Mesenchymal stem cell (in vitro differentiated cells and primary cell): ENCODE results near the gene SIGLEC10.
"Not testable (repeated sequence)": the region's sequence is repeated elsewhere in the genome, so short reads cannot be mapped to it uniquely, and the experiment has no call there.

Experiments used
- DNase-seq: peaks from one replicate; pipeline ENCODE4 v3.0.0-alpha.2; 2013
- H2AFZ ChIP-seq: one replicate; pipeline ENCODE4 v1.6.1; 2013; ENCODE audit warnings: low read depth, mild to moderate bottlenecking, control low read depth, inconsistent platforms, low read length, moderate library complexity
- H2AK5ac ChIP-seq: 2 replicates; pipeline ENCODE4 v1.6.1; 2013; ENCODE audit warnings: low read length, moderate library complexity, mild to moderate bottlenecking, inconsistent platforms; ENCODE audit not compliant: severe bottlenecking
- H2BK120ac ChIP-seq: one replicate; pipeline ENCODE4 v1.6.1; 2013; ENCODE audit warnings: low read depth, mild to moderate bottlenecking, inconsistent platforms, low read length, moderate library complexity
- H2BK12ac ChIP-seq, 2 experiments: one replicate each; pipeline ENCODE4 v1.6.1; 2013; ENCODE audit warnings: inconsistent platforms in 2 of 2, low read length in 2 of 2, mild to moderate bottlenecking in 2 of 2, moderate library complexity in 2 of 2, control low read depth in 1 of 2
- H2BK15ac ChIP-seq: one replicate; pipeline ENCODE4 v1.6.1; 2013; ENCODE audit warnings: mild to moderate bottlenecking, low read depth, inconsistent platforms; ENCODE audit not compliant: poor library complexity, severe bottlenecking
- H2BK5ac ChIP-seq: 2 replicates; pipeline ENCODE4 v1.6.1; 2013; ENCODE audit warnings: low read depth, mild to moderate bottlenecking, low read length, control low read depth, inconsistent platforms; ENCODE audit not compliant: poor library complexity, severe bottlenecking
- H3K14ac ChIP-seq, 2 experiments: one replicate each; pipeline ENCODE4 v1.6.1; 2013; ENCODE audit warnings: inconsistent platforms in 2 of 2, low read length in 2 of 2, control low read depth in 1 of 2, mild to moderate bottlenecking in 1 of 2, moderate library complexity in 1 of 2
- H3K18ac ChIP-seq, 2 experiments: one replicate each; pipeline ENCODE4 v1.6.1; 2013; ENCODE audit warnings: inconsistent platforms in 2 of 2, low read length in 2 of 2, control low read depth in 1 of 2, low read depth in 1 of 2, mild to moderate bottlenecking in 1 of 2
- H3K23ac ChIP-seq, 2 experiments: one replicate each; pipeline ENCODE4 v1.6.1; 2013; ENCODE audit warnings: inconsistent platforms in 2 of 2, low read length in 2 of 2, mild to moderate bottlenecking in 2 of 2, moderate library complexity in 2 of 2, control low read depth in 1 of 2
- H3K27ac ChIP-seq: 2 replicates; pipeline ENCODE4 v1.5.1; 2013; ENCODE audit warnings: mild to moderate bottlenecking, moderate library complexity, low read length, control low read depth, inconsistent platforms; ENCODE audit not compliant: poor library complexity, severe bottlenecking
- H3K27me3 ChIP-seq, 2 experiments: 2 replicates each; pipeline versions ENCODE4 v1.6.1 to v1.7.0; 2013; ENCODE audit warnings: low read length in 2 of 2, mild to moderate bottlenecking in 2 of 2, moderate library complexity in 2 of 2, control low read depth in 1 of 2, inconsistent platforms in 1 of 2; ENCODE audit not compliant: control insufficient read depth in 1 of 2, insufficient read depth in 1 of 2
- H3K36me3 ChIP-seq, 2 experiments: 2 replicates each; pipeline versions ENCODE4 v1.6.1 to v1.7.0; 2013; ENCODE audit warnings: low read length in 2 of 2, control low read depth in 1 of 2, inconsistent platforms in 1 of 2, low read depth in 1 of 2, mild to moderate bottlenecking in 1 of 2; ENCODE audit not compliant: insufficient read depth in 2 of 2, control insufficient read depth in 1 of 2
- H3K4ac ChIP-seq, 2 experiments: one replicate each; pipeline ENCODE4 v1.6.1; 2013; ENCODE audit warnings: inconsistent platforms in 2 of 2, low read length in 2 of 2, mild to moderate bottlenecking in 2 of 2, moderate library complexity in 2 of 2, control low read depth in 1 of 2, low read depth in 1 of 2
- H3K4me1 ChIP-seq: 2 replicates; pipeline ENCODE4 v1.6.1; 2013; ENCODE audit warnings: low read depth, low read length, control low read depth; ENCODE audit not compliant: control insufficient read depth, insufficient read depth
- H3K4me2 ChIP-seq: 2 replicates; pipeline ENCODE4 v1.6.1; 2013; ENCODE audit warnings: low read length, mild to moderate bottlenecking, inconsistent platforms; ENCODE audit not compliant: poor library complexity, severe bottlenecking
- H3K4me3 ChIP-seq, 2 experiments: 2 replicates each; pipeline versions ENCODE4 v1.5.1 to v1.7.0; 2013; ENCODE audit warnings: low read length in 2 of 2, mild to moderate bottlenecking in 2 of 2, control low read depth in 1 of 2, low read depth in 1 of 2; ENCODE audit not compliant: insufficient read depth in 1 of 2
- H3K79me1 ChIP-seq: replicated peaks from 2 replicates; pipeline ENCODE4 v1.6.1; 2013; ENCODE audit warnings: mild to moderate bottlenecking, control low read depth, low read length, inconsistent platforms; ENCODE audit not compliant: poor library complexity, severe bottlenecking
- H3K9ac ChIP-seq: 2 replicates; pipeline ENCODE4 v1.7.0; 2013; ENCODE audit warnings: mild to moderate bottlenecking, low read length, moderate library complexity
- H3K9me3 ChIP-seq: 2 replicates; pipeline ENCODE4 v1.7.0; 2013; ENCODE audit warnings: mild to moderate bottlenecking, low read length; ENCODE audit not compliant: control insufficient read depth
- H4K8ac ChIP-seq: one replicate; pipeline ENCODE4 v1.6.1; 2013; ENCODE audit warnings: inconsistent platforms, mild to moderate bottlenecking, low read length, moderate library complexity
- H4K91ac ChIP-seq: one replicate; pipeline ENCODE4 v1.6.1; 2013; ENCODE audit warnings: mild to moderate bottlenecking, low read length, inconsistent platforms
- WGBS: methylation state at CpG from one replicate; pipeline ENCODE4 v1.1.7; 2013; ENCODE audit warnings: mixed read lengths; 5-methylcytosine and 5-hydroxymethylcytosine counted together

SIGLEC10 gene

DNA sequence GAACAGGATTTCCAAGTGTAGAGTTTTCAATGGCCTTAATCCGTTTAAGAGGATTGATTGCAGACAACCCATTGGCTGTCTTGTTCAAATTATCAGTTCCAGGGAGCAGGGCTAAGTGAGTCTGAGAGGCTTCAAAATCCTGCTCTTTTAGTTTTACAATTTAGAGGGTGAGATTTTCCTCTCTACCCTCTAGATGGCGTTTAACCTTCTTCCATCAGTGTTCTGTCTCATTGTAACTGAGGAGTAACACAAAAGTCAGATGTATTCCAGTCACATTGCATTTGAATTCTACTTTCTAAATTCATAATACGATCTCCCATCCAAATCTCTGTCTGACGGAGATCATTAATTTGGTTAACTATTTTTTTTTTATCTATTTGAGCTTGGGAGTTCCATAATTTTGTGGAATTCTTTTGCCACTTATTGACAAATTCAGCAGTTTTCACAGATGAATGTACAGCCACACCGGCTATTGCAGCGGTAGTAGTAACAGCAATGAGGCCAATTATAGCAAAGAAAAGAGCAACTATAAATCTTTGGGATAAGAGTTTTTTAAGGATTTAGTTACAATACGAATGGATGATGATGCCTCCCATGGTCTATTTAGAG is 19.2 kb downstream of the SIGLEC10 start:
- Histone ChIP-seq H3K27me3 (no peaks in the 10 kb centered on the region), H2AFZ (no peak overlapping the region), H2BK5ac (no peak overlapping the region), H2AK5ac (no peak overlapping the region), H3K18ac (no peak overlapping the region), H2BK120ac (no peak overlapping the region), H4K8ac (no peak overlapping the region), H2BK12ac (no peak overlapping the region), H3K14ac (no peak overlapping the region), H3K79me1 (no peaks in the 10 kb centered on the region), H3K4me3 (no peak overlapping the region), H2BK15ac (no peak overlapping the region), H4K91ac (no peak overlapping the region), H3K4me1 (peaks cover 8% of the 10 kb centered on the region), H3K9ac (peak overlapping the region; percentile 18), H3K4ac (no peak overlapping the region), H3K27ac (no peak overlapping the region), H3K9me3 (peaks cover 16% of the 10 kb centered on the region), H3K23ac (no peak overlapping the region), H3K36me3 (no peaks in the 10 kb centered on the region), H3K4me2 (no peak overlapping the region)
- DNase-seq, result peak; percentile 33
- WGBS, result 63% methylated on average over 3 of the region's 7 CpGs

DNA sequence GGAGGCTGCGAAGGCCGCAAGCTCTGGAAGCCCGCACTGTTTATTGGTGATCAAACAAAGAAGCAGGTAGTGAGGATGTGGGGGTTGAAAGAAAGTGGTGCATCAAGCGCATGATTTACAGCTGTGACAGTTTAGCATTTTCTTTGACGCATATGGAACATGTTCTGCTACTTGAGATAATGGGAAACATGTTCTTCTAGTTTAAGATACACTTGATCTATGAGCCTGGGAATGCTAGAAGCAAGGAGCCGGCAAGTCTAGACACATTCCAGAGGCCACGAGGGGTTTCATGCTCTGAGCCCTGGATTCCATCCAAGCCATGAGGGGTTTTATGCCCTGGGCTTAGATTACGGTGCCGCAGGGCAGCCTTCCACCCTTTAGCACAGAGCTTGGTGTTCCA is 20.0 kb downstream of the SIGLEC10 start:
- H3K36me3 ChIP-seq, H3K4me1 ChIP-seq, H3K23ac ChIP-seq, H3K79me1 ChIP-seq, H2BK15ac ChIP-seq, H2BK5ac ChIP-seq, H3K4ac ChIP-seq, H3K4me3 ChIP-seq, H3K9ac ChIP-seq, H4K8ac ChIP-seq, H3K27ac ChIP-seq, H2BK120ac ChIP-seq, H3K9me3 ChIP-seq, H2BK12ac ChIP-seq, H3K4me2 ChIP-seq, DNase-seq, H3K18ac ChIP-seq, H4K91ac ChIP-seq, H3K27me3 ChIP-seq, H3K14ac ChIP-seq, H2AK5ac ChIP-seq, H2AFZ ChIP-seq: not testable (repeated sequence)
- 67% methylated on average over 9 of the region's 9 CpGs for WGBS

DNA sequence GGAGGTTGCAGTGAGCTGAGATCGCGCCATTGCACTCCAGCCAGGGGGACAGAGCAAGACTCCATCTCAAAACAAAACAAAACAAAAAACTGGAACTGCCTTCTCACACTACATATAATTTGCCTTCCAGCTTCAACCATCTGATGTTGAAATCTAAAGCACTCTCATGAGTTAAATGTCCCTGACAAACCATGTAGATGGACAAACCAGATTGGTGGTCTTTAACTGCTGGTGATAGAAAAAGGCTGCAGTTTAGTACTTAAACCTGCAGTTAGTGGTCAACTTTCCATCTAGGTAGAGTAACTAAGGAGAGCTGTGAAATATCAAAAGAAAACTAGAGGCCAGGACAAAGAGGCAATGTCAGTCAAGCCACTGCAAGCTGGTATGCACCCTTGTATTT is 21.3 kb downstream of the SIGLEC10 start:
- Histone ChIP-seq H3K27ac (no peak overlapping the region), H2BK120ac (no peak overlapping the region), H3K9ac (no peak overlapping the region), H3K27me3 (no peaks in the 10 kb centered on the region), H3K23ac (no peak overlapping the region), H2AK5ac (no peak overlapping the region), H3K14ac (no peak overlapping the region), H3K4me3 (no peak overlapping the region), H2BK12ac (no peak overlapping the region), H4K91ac (no peak overlapping the region), H3K18ac (no peak overlapping the region), H3K36me3 (no peaks in the 10 kb centered on the region), H3K4me1 (peaks cover 8% of the 10 kb centered on the region), H3K9me3 (no peaks in the 10 kb centered on the region), H3K4ac (no peak overlapping the region), H3K4me2 (no peak overlapping the region), H2BK15ac (no peak overlapping the region), H2BK5ac (no peak overlapping the region), H3K79me1 (no peaks in the 10 kb centered on the region), H2AFZ (no peak overlapping the region), H4K8ac (no peak overlapping the region)
- WGBS, result 100% methylated on average over 2 of the region's 2 CpGs
- no peak for DNase-seq

DNA sequence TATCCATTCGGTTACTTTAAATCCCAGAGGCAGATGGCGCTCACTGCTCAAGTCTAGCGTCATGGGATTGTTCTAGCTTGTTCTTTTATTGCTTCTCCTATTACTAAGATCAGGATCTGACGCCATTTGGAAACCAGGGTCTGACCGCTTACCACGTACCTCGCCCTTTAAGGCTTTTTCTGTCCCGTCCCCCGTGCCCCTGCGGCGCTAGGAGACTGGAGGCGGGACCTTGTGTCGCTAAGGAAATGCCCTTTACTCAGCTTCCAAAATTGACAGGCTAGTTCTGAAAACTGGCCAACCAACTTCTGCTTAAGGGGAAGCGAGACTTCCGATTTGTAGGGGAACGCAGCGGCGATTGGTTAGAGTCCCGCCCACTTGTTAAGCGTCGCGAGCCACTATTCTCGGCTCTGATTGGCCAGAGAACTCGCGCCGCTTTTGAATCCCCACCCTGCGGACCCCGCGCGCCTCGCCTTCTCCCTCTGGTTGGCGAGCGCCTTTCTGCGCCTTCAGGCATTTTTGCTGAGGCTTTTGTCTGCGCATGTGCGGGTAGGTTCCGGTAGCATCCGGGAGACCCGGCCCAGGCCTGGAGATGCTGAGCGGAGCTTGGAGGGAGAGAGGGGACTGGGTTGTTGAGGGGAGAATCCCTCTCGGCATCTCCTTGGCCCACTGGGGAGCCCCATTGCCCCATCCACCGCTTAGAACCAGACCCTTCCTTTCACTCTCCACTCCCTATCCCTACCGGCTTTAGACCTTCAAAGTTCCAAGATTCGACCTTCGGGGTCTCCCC is 23.2 kb downstream of the SIGLEC10 start:
- no peak overlapping the region for H3K14ac ChIP-seq
- H2BK120ac ChIP-seq, result peak overlapping the region; percentile 0
- H3K9me3 ChIP-seq, result no peaks in the 10 kb centered on the region
- no peak overlapping the region for H2BK5ac ChIP-seq
- peak overlapping the region; percentile 42 to 79 for H3K4me3 ChIP-seq
- H3K36me3 ChIP-seq, result no peaks in the 10 kb centered on the region
- H3K18ac ChIP-seq, result peak overlapping the region; percentile 54 to 66
- H2BK12ac ChIP-seq, result no peak overlapping the region
- H4K91ac ChIP-seq, result no peak overlapping the region
- WGBS, result 3% methylated on average over 42 of the region's 45 CpGs
- H3K79me1 ChIP-seq, result no peaks in the 10 kb centered on the region
- peak; percentile 99 for DNase-seq
- H3K4me1 ChIP-seq, result peaks cover 8% of the 10 kb centered on the region
- H3K9ac ChIP-seq, result peak overlapping the region; percentile 91
- peak overlapping the region; percentile 77 for H4K8ac ChIP-seq
- H3K4me2 ChIP-seq, result peak overlapping the region; percentile 92
- peak overlapping the region; percentile 71 for H3K27ac ChIP-seq
- H2AFZ ChIP-seq, result peak overlapping the region; percentile 72
- no peaks in the 10 kb centered on the region for H3K27me3 ChIP-seq
- H3K4ac ChIP-seq, result peak overlapping the region in 1 of 2 experiments; percentile 60
- peak overlapping the region; percentile 19 for H2BK15ac ChIP-seq
- no peak overlapping the region for H2AK5ac ChIP-seq
- no peak overlapping the region for H3K23ac ChIP-seq
